Measurements from ENCODE around the gene MAGI1. TPM values are rescaled to one million over a fixed set of nuclear protein-coding genes. Genes with fewer than 3 reads are reported as not detected.

MAGI1 gene
- total RNA-seq, 4 donors from 2014 or later = 7.6 to 42.9 (median 37.0) TPM

- intact Hi-C loops (cut with DNase I; ENCODE audit: low total_unique reads) = no loop called here
- no peak for TF ChIP-seq POLR2A (IDR thresholded peaks at IDR 0.05)
- TF ChIP-seq, protein P1, sequence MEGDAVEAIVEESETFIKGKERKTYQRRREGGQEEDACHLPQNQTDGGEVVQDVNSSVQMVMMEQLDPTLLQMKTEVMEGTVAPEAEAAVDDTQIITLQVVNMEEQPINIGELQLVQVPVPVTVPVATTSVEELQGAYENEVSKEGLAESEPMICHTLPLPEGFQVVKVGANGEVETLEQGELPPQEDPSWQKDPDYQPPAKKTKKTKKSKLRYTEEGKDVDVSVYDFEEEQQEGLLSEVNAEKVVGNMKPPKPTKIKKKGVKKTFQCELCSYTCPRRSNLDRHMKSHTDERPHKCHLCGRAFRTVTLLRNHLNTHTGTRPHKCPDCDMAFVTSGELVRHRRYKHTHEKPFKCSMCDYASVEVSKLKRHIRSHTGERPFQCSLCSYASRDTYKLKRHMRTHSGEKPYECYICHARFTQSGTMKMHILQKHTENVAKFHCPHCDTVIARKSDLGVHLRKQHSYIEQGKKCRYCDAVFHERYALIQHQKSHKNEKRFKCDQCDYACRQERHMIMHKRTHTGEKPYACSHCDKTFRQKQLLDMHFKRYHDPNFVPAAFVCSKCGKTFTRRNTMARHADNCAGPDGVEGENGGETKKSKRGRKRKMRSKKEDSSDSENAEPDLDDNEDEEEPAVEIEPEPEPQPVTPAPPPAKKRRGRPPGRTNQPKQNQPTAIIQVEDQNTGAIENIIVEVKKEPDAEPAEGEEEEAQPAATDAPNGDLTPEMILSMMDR (IDR thresholded peaks at IDR 0.05) = no peak
- H3K36me3 ChIP-seq = no peaks in the 10 kb centered on the region
- H3K27ac ChIP-seq = no peak overlapping the region
- H3K4me1 ChIP-seq = no peaks in the 10 kb centered on the region
- H3K9me3 ChIP-seq = no peaks in the 10 kb centered on the region
- H3K27me3 ChIP-seq = no peaks in the 10 kb centered on the region
- no peak overlapping the region for H3K4me3 ChIP-seq
- DNase-seq = no peak
Measured at GRCh38 chr3:65508750-65509422, 529.8 kb downstream of the MAGI1 start.

GRCh38 chr3:65507437-65507836 is 531.3 kb downstream of the MAGI1 start:
- no peak for TF ChIP-seq POLR2A (IDR thresholded peaks at IDR 0.05)
- TF ChIP-seq, protein P1 (IDR thresholded peaks at IDR 0.05) = no peak
- Histone ChIP-seq H3K4me3 (no peak overlapping the region), H3K27me3 (no peaks in the 10 kb centered on the region), H3K27ac (no peak overlapping the region), H3K9me3 (no peaks in the 10 kb centered on the region), H3K4me1 (no peaks in the 10 kb centered on the region), H3K36me3 (no peaks in the 10 kb centered on the region)
- DNase-seq = no peak
- intact Hi-C loops (cut with DNase I; ENCODE audit: low total_unique reads) = no loop called here

DNA sequence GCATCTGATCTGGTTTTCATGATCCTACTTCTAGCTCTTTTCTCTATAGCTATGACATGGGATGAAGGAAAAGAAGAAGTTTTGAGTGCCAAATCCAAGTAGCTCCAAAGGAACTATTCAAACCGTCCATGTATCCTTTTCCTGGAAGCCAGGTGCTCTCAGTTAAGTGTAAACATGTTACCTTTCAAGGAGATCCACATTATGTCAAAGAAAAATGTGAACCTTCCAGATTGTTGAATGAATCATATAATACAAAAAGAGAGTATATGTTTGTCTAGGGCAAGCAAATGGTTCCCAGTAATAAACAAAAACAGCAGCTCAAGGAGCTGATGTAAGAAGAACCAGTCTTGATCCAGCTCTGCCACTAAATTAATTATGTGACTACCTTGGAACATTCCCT is 534.9 kb downstream of the MAGI1 start:
- no peaks in the 10 kb centered on the region for H3K27me3 ChIP-seq
- H3K9me3 ChIP-seq = no peaks in the 10 kb centered on the region
- H3K27ac ChIP-seq = no peak overlapping the region
- H3K4me1 ChIP-seq = no peaks in the 10 kb centered on the region
- no peak overlapping the region for H3K4me3 ChIP-seq
- TF ChIP-seq POLR2A (IDR thresholded peaks at IDR 0.05) = no peak
- TF ChIP-seq, protein P1 (IDR thresholded peaks at IDR 0.05) = no peak
- DNase-seq = no peak
- intact Hi-C loops (cut with DNase I; ENCODE audit: low total_unique reads) = no loop called here
- H3K36me3 ChIP-seq = no peaks in the 10 kb centered on the region

- no peaks in the 10 kb centered on the region for H3K4me1 ChIP-seq
- intact Hi-C loops (cut with DNase I; ENCODE audit: low total_unique reads) = no loop called here
- H3K36me3 ChIP-seq = no peaks in the 10 kb centered on the region
- H3K27me3 ChIP-seq = no peaks in the 10 kb centered on the region
- TF ChIP-seq, protein P1 (IDR thresholded peaks at IDR 0.05) = no peak
- no peak for TF ChIP-seq POLR2A (IDR thresholded peaks at IDR 0.05)
- H3K9me3 ChIP-seq = no peaks in the 10 kb centered on the region
- no peak overlapping the region for H3K27ac ChIP-seq
- no peak for DNase-seq
- H3K4me3 ChIP-seq = no peak overlapping the region
Measured at GRCh38 chr3:65502526-65502925, 536.2 kb downstream of the MAGI1 start.

GRCh38 chr3:65500398-65501306 is 538.1 kb downstream of the MAGI1 start:
- no peak for DNase-seq
- TF ChIP-seq, protein P1 (IDR thresholded peaks at IDR 0.05) = no peak
- TF ChIP-seq POLR2A (IDR thresholded peaks at IDR 0.05) = no peak
- H3K4me3 ChIP-seq = no peak overlapping the region
- no peaks in the 10 kb centered on the region for H3K9me3 ChIP-seq
- no peaks in the 10 kb centered on the region for H3K4me1 ChIP-seq
- H3K36me3 ChIP-seq = no peaks in the 10 kb centered on the region
- no peaks in the 10 kb centered on the region for H3K27me3 ChIP-seq
- intact Hi-C loops (cut with DNase I; ENCODE audit: low total_unique reads) = no loop called here
- no peak overlapping the region for H3K27ac ChIP-seq

All from uterus (tissue), 4 donors.